ENCODE results near the gene RBMS1. TPM values are rescaled to one million over a fixed set of nuclear protein-coding genes. Genes with fewer than 3 reads are reported as not detected.

Gene RBMS1
- polyA plus RNA-seq, 3 donors: 114 to 148 (median 141) TPM

DNA sequence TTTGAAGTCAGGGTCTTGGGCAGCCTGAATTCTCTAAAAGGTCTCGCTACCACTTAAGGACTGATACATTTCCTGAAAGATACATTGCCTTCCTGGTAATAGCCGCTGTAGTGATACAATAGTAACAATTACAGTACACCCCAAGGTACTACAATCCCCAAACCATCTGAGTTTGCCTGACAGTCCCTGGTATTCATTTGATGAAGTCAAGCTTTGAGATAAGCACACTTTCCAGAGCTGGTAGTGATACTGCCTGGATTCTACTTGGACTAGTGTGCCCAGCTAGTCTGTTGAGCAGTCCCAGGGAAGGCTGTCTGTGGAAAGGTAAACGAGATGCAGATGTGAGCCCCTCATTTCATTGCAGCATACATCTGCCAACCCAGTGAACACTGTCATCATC, 269.1 kb downstream of the RBMS1 start:
- no peak for DNase-seq

DNA sequence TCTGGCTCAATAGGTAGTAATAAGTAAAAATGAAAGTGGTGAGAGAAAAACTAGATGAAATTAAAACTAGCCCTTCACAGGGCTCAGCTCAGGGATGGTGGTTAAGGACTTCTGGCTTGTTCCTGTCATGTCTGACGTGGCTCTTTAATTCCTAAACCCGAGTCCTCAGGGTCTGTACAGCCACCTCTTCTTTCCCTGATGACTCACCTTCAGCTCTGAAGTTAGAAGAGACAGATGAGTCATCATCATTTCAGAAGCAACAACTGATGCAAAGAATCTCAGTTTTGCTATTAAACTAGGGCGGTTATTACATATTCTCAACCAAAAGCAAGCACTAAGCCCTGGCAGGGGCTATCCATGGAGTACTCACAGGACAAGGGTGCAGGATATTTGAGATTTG, 269.5 kb downstream of the RBMS1 start:
- DNase-seq: no peak

DNA sequence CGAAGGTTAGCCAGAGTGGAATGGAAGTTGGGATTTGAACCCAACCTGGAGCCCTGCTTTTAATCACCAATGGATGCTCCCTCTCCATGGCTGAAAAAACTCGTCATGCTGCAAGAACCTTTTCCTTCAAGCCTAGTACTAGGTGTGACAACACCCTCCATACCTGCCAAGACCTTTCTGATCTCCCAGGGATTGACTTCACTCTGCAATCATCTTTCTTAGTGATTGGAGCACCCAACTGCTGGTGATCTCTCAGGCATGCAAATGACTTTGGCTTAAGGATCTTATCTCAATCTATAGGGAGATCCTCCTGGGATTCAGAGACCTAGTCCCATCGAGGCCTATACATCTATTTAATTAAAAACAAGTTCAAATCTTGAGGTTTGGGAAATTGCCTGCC, 270.0 kb downstream of the RBMS1 start:
- DNase-seq: no peak

- DNase-seq: no peak
Measured at GRCh38 chr2:160222546-160223283, 270.9 kb downstream of the RBMS1 start.

Measured in renal pelvis (tissue), 4 donors.